NT2/D1 (cell line): ENCODE results near the gene LRIF1.

Experiments used
- DNase-seq: peaks from one replicate; pipeline ENCODE4 v3.0.0-alpha.2; 2011; ENCODE audit warnings: low read depth, low spot score
- H3K27me3 ChIP-seq: 2 replicates; pipeline ENCODE4 v1.6.0; 2011; ENCODE audit warnings: mild to moderate bottlenecking; ENCODE audit not compliant: insufficient read length, insufficient read depth
- H3K36me3 ChIP-seq: 2 replicates; pipeline ENCODE4 v1.6.1; 2011; ENCODE audit warnings: mild to moderate bottlenecking, low read length, mixed read lengths; ENCODE audit not compliant: insufficient read depth, insufficient read length
- H3K4me1 ChIP-seq: 2 replicates; pipeline ENCODE4 v1.5.1; 2011; ENCODE audit not compliant: insufficient read depth, insufficient read length
- H3K4me3 ChIP-seq: 2 replicates; pipeline ENCODE4 v1.5.1; 2011; ENCODE audit warnings: low read depth; ENCODE audit not compliant: insufficient read length
- H3K9ac ChIP-seq: 2 replicates; pipeline ENCODE4 v1.6.0; 2011; ENCODE audit warnings: low read depth; ENCODE audit not compliant: insufficient read length
- H3K9me3 ChIP-seq: 2 replicates; pipeline ENCODE4 v1.5.1; 2011; ENCODE audit warnings: mild to moderate bottlenecking, low read length; ENCODE audit not compliant: insufficient read depth
- SUZ12 ChIP-seq: IDR thresholded peaks from 2 replicates; pipeline ENCODE4 v1.6.1; 2011; ENCODE audit not compliant: insufficient read length, insufficient read depth; ENCODE audit errors: extremely low read depth
- YY1 ChIP-seq: IDR thresholded peaks from 2 replicates; pipeline ENCODE4 v1.6.1; 2011; ENCODE audit not compliant: insufficient read length, insufficient read depth
- ZNF274 ChIP-seq: IDR thresholded peaks from 2 replicates; pipeline ENCODE4 v1.6.1; 2011; ENCODE audit warnings: mild to moderate bottlenecking, low read depth, low read length

Gene LRIF1

GRCh38 chr1:110914676-110915075, 49.0 kb downstream of the LRIF1 start:
- Histone ChIP-seq H3K4me3 (no peak overlapping the region), H3K9ac (no peak overlapping the region), H3K4me1 (peaks cover 2% of the 10 kb centered on the region), H3K9me3 (no peaks in the 10 kb centered on the region), H3K27me3 (no peaks in the 10 kb centered on the region), H3K36me3 (no peaks in the 10 kb centered on the region)
- DNase-seq: no peak
- TF ChIP-seq SUZ12 (no peak), YY1 (no peak), ZNF274 (no peak)

GRCh38 chr1:110912784-110913183, 50.9 kb downstream of the LRIF1 start:
- Histone ChIP-seq H3K27me3 (no peaks in the 10 kb centered on the region), H3K4me1 (peaks cover 2% of the 10 kb centered on the region), H3K9me3 (no peaks in the 10 kb centered on the region), H3K36me3 (no peaks in the 10 kb centered on the region), H3K9ac (no peak overlapping the region), H3K4me3 (no peak overlapping the region)
- TF ChIP-seq ZNF274 (no peak), SUZ12 (no peak), YY1 (no peak)
- DNase-seq: no peak

GRCh38 chr1:110903853-110904500, 59.7 kb downstream of the LRIF1 start:
- Histone ChIP-seq H3K9ac (no peak overlapping the region), H3K27me3 (no peaks in the 10 kb centered on the region), H3K4me1 (no peaks in the 10 kb centered on the region), H3K36me3 (no peaks in the 10 kb centered on the region), H3K9me3 (no peaks in the 10 kb centered on the region), H3K4me3 (no peak overlapping the region)
- DNase-seq: no peak
- no peak for TF ChIP-seq YY1
- no peak for TF ChIP-seq SUZ12
- TF ChIP-seq ZNF274: no peak

GRCh38 chr1:110902820-110903463, 60.8 kb downstream of the LRIF1 start:
- no peak for DNase-seq
- Histone ChIP-seq H3K36me3 (no peaks in the 10 kb centered on the region), H3K4me3 (no peak overlapping the region), H3K27me3 (no peaks in the 10 kb centered on the region), H3K9me3 (no peaks in the 10 kb centered on the region), H3K9ac (no peak overlapping the region), H3K4me1 (no peaks in the 10 kb centered on the region)
- TF ChIP-seq SUZ12 (no peak), ZNF274 (no peak), YY1 (no peak)

GRCh38 chr1:110899458-110899843, 64.3 kb downstream of the LRIF1 start:
- Histone ChIP-seq H3K9me3 (no peaks in the 10 kb centered on the region), H3K4me1 (no peaks in the 10 kb centered on the region), H3K9ac (no peak overlapping the region), H3K36me3 (no peaks in the 10 kb centered on the region), H3K4me3 (no peak overlapping the region), H3K27me3 (no peaks in the 10 kb centered on the region)
- TF ChIP-seq YY1: no peak
- no peak for TF ChIP-seq ZNF274
- TF ChIP-seq SUZ12: no peak
- DNase-seq: no peak

GRCh38 chr1:110898734-110899457, 64.8 kb downstream of the LRIF1 start:
- TF ChIP-seq ZNF274: no peak
- TF ChIP-seq SUZ12: no peak
- no peak for TF ChIP-seq YY1
- Histone ChIP-seq H3K4me1 (no peaks in the 10 kb centered on the region), H3K9me3 (no peaks in the 10 kb centered on the region), H3K27me3 (no peaks in the 10 kb centered on the region), H3K36me3 (no peaks in the 10 kb centered on the region), H3K4me3 (no peak overlapping the region), H3K9ac (no peak overlapping the region)
- no peak for DNase-seq

GRCh38 chr1:110897681-110898080, 66.0 kb downstream of the LRIF1 start:
- H3K9ac ChIP-seq: no peak overlapping the region
- H3K9me3 ChIP-seq: no peaks in the 10 kb centered on the region
- no peak for TF ChIP-seq YY1
- TF ChIP-seq SUZ12: no peak
- TF ChIP-seq ZNF274: no peak
- H3K36me3 ChIP-seq: no peaks in the 10 kb centered on the region
- H3K4me3 ChIP-seq: no peak overlapping the region
- no peaks in the 10 kb centered on the region for H3K27me3 ChIP-seq
- no peak for DNase-seq
- no peaks in the 10 kb centered on the region for H3K4me1 ChIP-seq
